ENCODE data around the gene GLIS1.

DNA sequence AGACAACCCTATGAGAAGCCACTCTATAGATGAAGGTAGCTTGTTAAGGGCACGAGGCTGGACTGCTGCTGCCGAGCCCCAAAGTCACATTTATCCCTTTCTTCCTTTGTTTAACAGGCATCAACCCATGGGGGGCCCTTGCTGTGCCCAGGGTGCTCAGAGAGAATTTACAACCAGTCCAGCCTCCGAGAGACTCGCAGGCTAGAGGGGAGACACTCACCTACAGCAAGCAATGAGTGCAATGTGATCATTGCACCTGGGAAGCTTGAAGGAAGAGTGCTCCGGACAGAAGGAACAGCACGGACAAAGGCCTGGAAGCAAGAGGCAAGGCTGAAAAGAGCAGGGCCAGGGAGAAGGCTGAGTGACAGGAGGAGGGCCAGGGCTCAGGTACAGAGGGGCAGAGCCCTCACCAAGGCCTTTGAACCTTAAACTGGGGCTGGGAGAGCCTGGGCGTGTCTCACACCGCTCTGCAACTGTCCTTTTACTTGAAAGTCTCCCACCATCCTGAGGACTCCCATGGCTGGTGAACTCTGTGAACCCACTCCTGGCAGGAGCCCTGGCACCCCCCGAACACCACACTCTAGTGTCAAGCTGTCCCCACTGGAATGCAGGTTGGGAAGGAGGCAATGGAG is 252.5 kb downstream of the GLIS1 start:
- TF ChIP-seq EZH2 (IDR thresholded peaks at IDR 0.05): no peak
- TF ChIP-seq POLR2AphosphoS5 (IDR thresholded peaks at IDR 0.05; ENCODE audit: borderline replicate concordance, low read depth, low read length): no peak

All from SK-N-MC (cell line).